Fibroblast of lung (primary cell): ENCODE data around the gene SPIRE1. TPM values are rescaled to one million over a fixed set of nuclear protein-coding genes. Genes with fewer than 3 reads are reported as not detected.

Experiments
- DNase-seq, 2 donors: peaks; one replicate each; pipeline versions ENCODE4 v3.0.0 to v3.0.0-alpha.2; 2010; ENCODE audit warnings: low read depth in 2 of 2
- H2AFZ ChIP-seq: 2 replicates; pipeline ENCODE4 v1.5.1; 2012; ENCODE audit warnings: low read length, control low read depth, inconsistent platforms
- H3K27ac ChIP-seq: 2 replicates; pipeline ENCODE4 v1.5.1; 2011; ENCODE audit warnings: low read length, control low read depth; ENCODE audit not compliant: insufficient read depth
- H3K27me3 ChIP-seq: 2 replicates; pipeline ENCODE4 v1.5.1; 2011; ENCODE audit warnings: mild to moderate bottlenecking, low read length; ENCODE audit not compliant: control insufficient read depth, insufficient read depth
- H3K36me3 ChIP-seq: 2 replicates; pipeline ENCODE4 v1.5.1; 2011; ENCODE audit warnings: low read length; ENCODE audit not compliant: control insufficient read depth, insufficient read depth
- H3K4me1 ChIP-seq: 2 replicates; pipeline ENCODE4 v1.5.1; 2011; ENCODE audit warnings: low read length; ENCODE audit not compliant: control insufficient read depth, insufficient read depth; ENCODE audit errors: extremely low read depth
- H3K4me2 ChIP-seq: 2 replicates; pipeline ENCODE4 v1.5.1; 2011; ENCODE audit warnings: low read length, control low read depth; ENCODE audit not compliant: insufficient read depth; ENCODE audit errors: extremely low read depth
- H3K4me3 ChIP-seq, 4 experiments: fragments of 200-600 bp in 1 of 4; sonication (generic) in 1 of 4; replicated peaks in 1 of 4; 2 replicates each; pipeline ENCODE4 v1.5.1; 2011 to 2016; ENCODE audit warnings: low read length in 4 of 4, low read depth in 3 of 4, mild to moderate bottlenecking in 3 of 4, control low read depth in 2 of 4, inconsistent platforms in 1 of 4, mixed read lengths in 1 of 4; ENCODE audit not compliant: insufficient read depth in 1 of 4; ENCODE audit errors: control extremely low read depth in 1 of 4
- H3K79me2 ChIP-seq: 2 replicates; pipeline ENCODE4 v1.5.1; 2012; ENCODE audit warnings: mild to moderate bottlenecking, low read length, inconsistent platforms; ENCODE audit not compliant: control insufficient read depth, insufficient read depth
- H3K9ac ChIP-seq: 2 replicates; pipeline ENCODE4 v1.5.1; 2011; ENCODE audit warnings: mild to moderate bottlenecking, low read length, control low read depth; ENCODE audit not compliant: insufficient read depth
- H3K9me3 ChIP-seq: 2 replicates; pipeline ENCODE4 v1.5.1; 2012; ENCODE audit warnings: low read depth, low read length; ENCODE audit not compliant: control insufficient read depth, insufficient read depth
- H4K20me1 ChIP-seq: 2 replicates; pipeline ENCODE4 v1.5.1; 2011; ENCODE audit warnings: low read length; ENCODE audit not compliant: control insufficient read depth, insufficient read depth; ENCODE audit errors: extremely low read depth
- CTCF ChIP-seq, 2 donors: IDR thresholded peaks in 1 of 2; conservative IDR thresholded peaks in 1 of 2; 1 replicate in 1 of 2; 2 replicates in 1 of 2; pipeline ENCODE4 v1.5.1; 2011 to 2012; ENCODE audit warnings: low read length in 2 of 2, control low read depth in 1 of 2, inconsistent platforms in 1 of 2, low read depth in 1 of 2, mild to moderate bottlenecking in 1 of 2
- EZH2 ChIP-seq: IDR thresholded peaks from 2 replicates; pipeline ENCODE4 v1.5.1; 2012; ENCODE audit warnings: low read length, control low read depth, mild to moderate bottlenecking; ENCODE audit errors: missing control alignments
- polyA plus RNA-seq, 2 donors: library from polyadenylated mRNA; depleted of rRNA in 1 of 2; stranded (reverse) in 1 of 2; unstranded in 1 of 2; fragments of >200 nt; gene quantifications; 2 replicates each; pipeline ENCODE4 v1.2.1, GENCODE V29; 2011 to 2012; ENCODE audit warnings: missing spikeins in 1 of 2
- total RNA-seq: library from RNA; depleted of rRNA; stranded (reverse); fragments of >200 nt; gene quantifications from 2 replicates; pipeline ENCODE4 v1.2.1, GENCODE V29; 2014

SPIRE1 gene
- total and polyA plus RNA-seq, 2 donors (not counting 1 experiment from before 2014, with no cell fraction given), result 19.0 to 31.0 TPM

GRCh38 chr18:12430137-12430990, 227.5 kb downstream of the SPIRE1 start:
- TF ChIP-seq EZH2 (no peak), CTCF (conservative IDR thresholded peaks at IDR 0.05 in 1 of 2, IDR thresholded peaks at IDR 0.05 in 1 of 2; ENCODE audit: low read depth in 1 of 2, low read length in 2 of 2) (no peak)
- H3K36me3 ChIP-seq, result peaks cover 19% of the 10 kb centered on the region
- H2AFZ ChIP-seq, result no peak overlapping the region
- no peaks in the 10 kb centered on the region for H3K27me3 ChIP-seq
- H3K9ac ChIP-seq, result no peak overlapping the region
- no peaks in the 10 kb centered on the region for H3K79me2 ChIP-seq
- H3K4me2 ChIP-seq, result no peak overlapping the region
- DNase-seq, result no peak
- no peaks in the 10 kb centered on the region for H3K4me1 ChIP-seq
- H3K27ac ChIP-seq, result no peak overlapping the region
- no peaks in the 10 kb centered on the region for H3K9me3 ChIP-seq
- no peak overlapping the region for H3K4me3 ChIP-seq
- no peaks in the 10 kb centered on the region for H4K20me1 ChIP-seq

DNA sequence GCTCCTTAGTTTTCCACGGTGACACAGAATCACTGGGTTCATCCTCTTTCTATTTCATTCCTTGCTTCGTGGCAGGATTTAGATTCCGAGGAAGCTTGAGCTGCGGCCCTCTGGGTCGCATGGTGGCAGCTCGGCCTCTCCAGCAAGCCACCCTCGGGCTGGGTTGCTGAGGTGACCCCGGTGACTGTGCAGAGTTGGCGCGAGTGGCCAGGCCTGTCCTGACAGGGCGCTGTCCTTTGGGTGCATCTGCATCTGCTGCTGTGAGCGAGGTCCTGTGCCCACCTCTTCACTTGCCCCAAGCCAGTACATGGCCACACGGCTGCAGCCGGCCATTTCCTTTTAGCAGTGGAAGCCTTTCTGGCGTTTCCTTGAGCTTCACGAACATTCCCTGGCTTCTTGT, 228.4 kb downstream of the SPIRE1 start:
- Histone ChIP-seq H3K4me1 (no peaks in the 10 kb centered on the region), H3K4me2 (no peak overlapping the region), H3K9ac (no peak overlapping the region), H3K27me3 (no peaks in the 10 kb centered on the region), H3K4me3 (no peak overlapping the region), H3K79me2 (no peaks in the 10 kb centered on the region), H3K27ac (no peak overlapping the region), H3K36me3 (peaks cover 19% of the 10 kb centered on the region), H3K9me3 (no peaks in the 10 kb centered on the region), H2AFZ (no peak overlapping the region), H4K20me1 (no peaks in the 10 kb centered on the region)
- no peak for DNase-seq
- no peak for TF ChIP-seq EZH2

GRCh38 chr18:12428923-12429322, 229.0 kb downstream of the SPIRE1 start:
- no peaks in the 10 kb centered on the region for H3K27me3 ChIP-seq
- H3K27ac ChIP-seq, result no peak overlapping the region
- H2AFZ ChIP-seq, result no peak overlapping the region
- H3K36me3 ChIP-seq, result peaks cover 19% of the 10 kb centered on the region
- H3K79me2 ChIP-seq, result no peaks in the 10 kb centered on the region
- no peaks in the 10 kb centered on the region for H3K9me3 ChIP-seq
- no peak overlapping the region for H3K4me2 ChIP-seq
- no peaks in the 10 kb centered on the region for H4K20me1 ChIP-seq
- no peak for DNase-seq
- H3K4me1 ChIP-seq, result no peaks in the 10 kb centered on the region
- H3K4me3 ChIP-seq, result no peak overlapping the region
- TF ChIP-seq EZH2, result no peak
- TF ChIP-seq CTCF (conservative IDR thresholded peaks at IDR 0.05 in 1 of 2, IDR thresholded peaks at IDR 0.05 in 1 of 2; ENCODE audit: low read depth in 1 of 2, low read length in 2 of 2), result no peak
- H3K9ac ChIP-seq, result no peak overlapping the region
